ENCODE data around the gene RBMS3. TPM values are rescaled to one million over a fixed set of nuclear protein-coding genes. Genes with fewer than 3 reads are reported as not detected.

RBMS3 gene
- total RNA-seq, 1 experiment from 2014 or later = 5.9 TPM

GRCh38 chr3:29608414-29609327 is 327.8 kb downstream of the RBMS3 start:
- BruUV-seq (replicated peaks) = no TSS peak
- H3K4me1 ChIP-seq (ENCODE audit: insufficient read depth, low read length, poor library complexity, severe bottlenecking) = peaks cover 5% of the 10 kb centered on the region
- no peak overlapping the region for H3K27ac ChIP-seq (ENCODE audit: low read depth, low read length, poor library complexity, severe bottlenecking)
- H3K27me3 ChIP-seq (replicated peaks; ENCODE audit: insufficient read depth, low read depth, low read length, poor library complexity) = no peaks in the 10 kb centered on the region
- H3K36me3 ChIP-seq (ENCODE audit: insufficient read depth, low read length, poor library complexity, severe bottlenecking) = no peaks in the 10 kb centered on the region
- ChIA-PET CTCF (no interaction called here), POLR2A (ENCODE audit: low non-redundant PET) (no interaction called here)
- no peak for DNase-seq (ENCODE audit: low spot score)
- intact Hi-C loops (cut with micrococcal nuclease; ENCODE audit: unreplicated experiment) = no loop called here
- TF ChIP-seq EZH2 (IDR thresholded peaks at IDR 0.05; ENCODE audit: borderline replicate concordance, low read depth, low read length, poor library complexity, severe bottlenecking) = no peak
- no peak for TF ChIP-seq CTCF (conservative IDR thresholded peaks at IDR 0.05; ENCODE audit: low read depth, low read length)
- no peaks in the 10 kb centered on the region for H3K9me3 ChIP-seq (ENCODE audit: low read depth, low read length, poor library complexity, severe bottlenecking)
- H3K4me3 ChIP-seq (ENCODE audit: low read depth, low read length, poor library complexity, severe bottlenecking) = no peak overlapping the region

- no TSS peak for BruUV-seq (replicated peaks)
- H3K27ac ChIP-seq (ENCODE audit: low read depth, low read length, poor library complexity, severe bottlenecking) = no peak overlapping the region
- H3K4me1 ChIP-seq (ENCODE audit: insufficient read depth, low read length, poor library complexity, severe bottlenecking) = peaks cover 5% of the 10 kb centered on the region
- H3K36me3 ChIP-seq (ENCODE audit: insufficient read depth, low read length, poor library complexity, severe bottlenecking) = no peaks in the 10 kb centered on the region
- no peaks in the 10 kb centered on the region for H3K27me3 ChIP-seq (replicated peaks; ENCODE audit: insufficient read depth, low read depth, low read length, poor library complexity)
- no peak for DNase-seq (ENCODE audit: low spot score)
- ChIA-PET POLR2A (ENCODE audit: low non-redundant PET) (no interaction called here), CTCF (no interaction called here)
- TF ChIP-seq CTCF (conservative IDR thresholded peaks at IDR 0.05; ENCODE audit: low read depth, low read length) (no peak), EZH2 (IDR thresholded peaks at IDR 0.05; ENCODE audit: borderline replicate concordance, low read depth, low read length, poor library complexity, severe bottlenecking) (no peak)
- no peaks in the 10 kb centered on the region for H3K9me3 ChIP-seq (ENCODE audit: low read depth, low read length, poor library complexity, severe bottlenecking)
- no peak overlapping the region for H3K4me3 ChIP-seq (ENCODE audit: low read depth, low read length, poor library complexity, severe bottlenecking)
- intact Hi-C loops (cut with micrococcal nuclease; ENCODE audit: unreplicated experiment) = no loop called here
These were observed 328.5 kb downstream of the RBMS3 start for GRCh38 chr3:29609328-29609811.

GRCh38 chr3:29610781-29611180 is 329.9 kb downstream of the RBMS3 start:
- ChIA-PET POLR2A (ENCODE audit: low non-redundant PET) (no interaction called here), CTCF (no interaction called here)
- Histone ChIP-seq H3K27me3 (replicated peaks; ENCODE audit: insufficient read depth, low read depth, low read length, poor library complexity) (no peaks in the 10 kb centered on the region), H3K9me3 (ENCODE audit: low read depth, low read length, poor library complexity, severe bottlenecking) (no peaks in the 10 kb centered on the region), H3K27ac (ENCODE audit: low read depth, low read length, poor library complexity, severe bottlenecking) (no peak overlapping the region), H3K4me1 (ENCODE audit: insufficient read depth, low read length, poor library complexity, severe bottlenecking) (peaks cover 5% of the 10 kb centered on the region), H3K36me3 (ENCODE audit: insufficient read depth, low read length, poor library complexity, severe bottlenecking) (no peaks in the 10 kb centered on the region), H3K4me3 (ENCODE audit: low read depth, low read length, poor library complexity, severe bottlenecking) (no peak overlapping the region)
- BruUV-seq (replicated peaks) = no TSS peak
- TF ChIP-seq CTCF (conservative IDR thresholded peaks at IDR 0.05; ENCODE audit: low read depth, low read length) = no peak
- TF ChIP-seq EZH2 (IDR thresholded peaks at IDR 0.05; ENCODE audit: borderline replicate concordance, low read depth, low read length, poor library complexity, severe bottlenecking) = no peak
- intact Hi-C loops (cut with micrococcal nuclease; ENCODE audit: unreplicated experiment) = no loop called here
- no peak for DNase-seq (ENCODE audit: low spot score)

All from A673 (cell line).